NCI-H774 (cell line): ENCODE measurements around the gene DNMBP.

ENCODE experiments used
- DNase-seq: peaks from one replicate; lab custom pipeline; 2025; lab: John Stamatoyannopoulos, UW

DNMBP gene

GRCh38 chr10:99835947-99836346 lies 173.8 kb downstream of the DNMBP start:
- no peak for DNase-seq

- DNase-seq: no peak
Observed at GRCh38 chr10:99834410-99834809, 175.3 kb downstream of the DNMBP start.

GRCh38 chr10:99832439-99832838 lies 177.3 kb downstream of the DNMBP start:
- DNase-seq: no peak

- DNase-seq: no peak
Observed at GRCh38 chr10:99828464-99828863, 181.3 kb downstream of the DNMBP start.

- DNase-seq: no peak
Observed at GRCh38 chr10:99827936-99828335, 181.8 kb downstream of the DNMBP start.
